Adrenal gland (tissue), 5 donors: Measurements from ENCODE around the gene HSD17B12.

ENCODE experiments used
- POLR2A ChIP-seq, 2 donors: fragments of 450-650 bp; IDR thresholded peaks; one replicate each; pipeline ENCODE4 v1.6.1; 2017; ENCODE audit warnings: antibody characterized with exemption in 2 of 2, mild to moderate bottlenecking in 2 of 2, moderate library complexity in 1 of 2
- TF ChIP-seq, protein P1 (sequence below), 6 experiments: fragments of 450-650 bp in 4 of 6; fragments of 200-600 bp in 2 of 6; sonication (generic) in 1 of 6; IDR thresholded peaks; 1 replicate in 5 of 6; 2 replicates in 1 of 6; pipeline versions ENCODE4 v1.5.1 to v1.8.0; 2016 to 2021; ENCODE audit warnings: antibody characterized with exemption in 6 of 6, mild to moderate bottlenecking in 2 of 6, moderate library complexity in 1 of 6
- donor health status: DM: no; HTN: no; CAD: no.

- TF ChIP-seq, protein P1, sequence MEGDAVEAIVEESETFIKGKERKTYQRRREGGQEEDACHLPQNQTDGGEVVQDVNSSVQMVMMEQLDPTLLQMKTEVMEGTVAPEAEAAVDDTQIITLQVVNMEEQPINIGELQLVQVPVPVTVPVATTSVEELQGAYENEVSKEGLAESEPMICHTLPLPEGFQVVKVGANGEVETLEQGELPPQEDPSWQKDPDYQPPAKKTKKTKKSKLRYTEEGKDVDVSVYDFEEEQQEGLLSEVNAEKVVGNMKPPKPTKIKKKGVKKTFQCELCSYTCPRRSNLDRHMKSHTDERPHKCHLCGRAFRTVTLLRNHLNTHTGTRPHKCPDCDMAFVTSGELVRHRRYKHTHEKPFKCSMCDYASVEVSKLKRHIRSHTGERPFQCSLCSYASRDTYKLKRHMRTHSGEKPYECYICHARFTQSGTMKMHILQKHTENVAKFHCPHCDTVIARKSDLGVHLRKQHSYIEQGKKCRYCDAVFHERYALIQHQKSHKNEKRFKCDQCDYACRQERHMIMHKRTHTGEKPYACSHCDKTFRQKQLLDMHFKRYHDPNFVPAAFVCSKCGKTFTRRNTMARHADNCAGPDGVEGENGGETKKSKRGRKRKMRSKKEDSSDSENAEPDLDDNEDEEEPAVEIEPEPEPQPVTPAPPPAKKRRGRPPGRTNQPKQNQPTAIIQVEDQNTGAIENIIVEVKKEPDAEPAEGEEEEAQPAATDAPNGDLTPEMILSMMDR (IDR thresholded peaks at IDR 0.05): no peak
- TF ChIP-seq POLR2A (IDR thresholded peaks at IDR 0.05): no peak
Measured at GRCh38 chr11:43689167-43689566, 8.6 kb downstream of the HSD17B12 start.
